Body of pancreas (tissue), 4 donors: ENCODE data around the gene SFTPA1.

ENCODE experiments used
- CTCF ChIP-seq, 7 experiments: fragments of 450-650 bp in 4 of 7; fragments of 200-600 bp in 3 of 7; sonication (generic) in 3 of 7; IDR thresholded peaks; one replicate each; pipeline ENCODE4 v1.5.1; 2016 to 2019; ENCODE audit warnings: antibody characterized with exemption in 7 of 7
- POLR2A ChIP-seq, 3 donors: fragments of 450-650 bp; IDR thresholded peaks; one replicate each; pipeline ENCODE4 v1.6.1; 2016; ENCODE audit warnings: antibody characterized with exemption in 3 of 3, mild to moderate bottlenecking in 2 of 3

DNA sequence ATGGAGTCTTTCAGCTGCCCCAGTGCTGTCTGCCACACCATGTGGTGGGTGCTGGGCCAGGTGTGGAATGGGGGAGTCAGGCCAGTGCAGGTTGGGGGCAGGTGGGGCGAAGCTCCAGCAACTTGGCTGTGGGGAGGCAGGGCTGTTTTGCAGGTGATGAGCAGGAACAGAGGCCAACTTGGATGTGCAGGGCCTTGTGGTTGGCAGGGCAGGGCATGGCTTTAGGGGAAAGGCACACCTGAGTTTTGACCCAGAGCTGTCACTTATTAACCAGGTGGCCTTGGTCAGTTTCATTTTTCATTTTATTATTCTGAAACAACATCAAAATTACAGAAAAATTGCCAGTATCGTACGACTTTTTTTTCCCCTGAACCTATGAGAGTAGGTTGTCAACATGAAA lies 49.5 kb upstream of the SFTPA1 start:
- TF ChIP-seq CTCF (IDR thresholded peaks at IDR 0.05) (no peak), POLR2A (IDR thresholded peaks at IDR 0.05) (no peak)
